ENCODE results near the gene IL1A.

IL1A gene

GRCh38 chr2:112758711-112759110 lies 25.6 kb downstream of the IL1A start:
- no peak for DNase-seq
- H3K27me3 ChIP-seq (ENCODE audit: insufficient read depth, low read depth, severe bottlenecking) = no peaks in the 10 kb centered on the region
- H3K4me3 ChIP-seq (ENCODE audit: low read depth, low read length) = no peak overlapping the region
- H3K27ac ChIP-seq = no peak overlapping the region
- H3K36me3 ChIP-seq = peaks cover 82% of the 10 kb centered on the region
- no peak for TF ChIP-seq CTCF (IDR thresholded peaks at IDR 0.05; ENCODE audit: low read depth, low read length)
- H3K9me3 ChIP-seq (ENCODE audit: severe bottlenecking) = no peaks in the 10 kb centered on the region

GRCh38 chr2:112757265-112757664 lies 27.0 kb downstream of the IL1A start:
- H3K36me3 ChIP-seq = peaks cover 88% of the 10 kb centered on the region
- no peak for TF ChIP-seq CTCF (IDR thresholded peaks at IDR 0.05; ENCODE audit: low read depth, low read length)
- DNase-seq = no peak

GRCh38 chr2:112756207-112756606 lies 28.1 kb downstream of the IL1A start:
- no peaks in the 10 kb centered on the region for H3K9me3 ChIP-seq (ENCODE audit: severe bottlenecking)
- peaks cover 90% of the 10 kb centered on the region for H3K36me3 ChIP-seq
- no peak overlapping the region for H3K4me3 ChIP-seq (ENCODE audit: low read depth, low read length)
- H3K27me3 ChIP-seq (ENCODE audit: insufficient read depth, low read depth, severe bottlenecking) = no peaks in the 10 kb centered on the region
- H3K27ac ChIP-seq = no peak overlapping the region
- no peak for DNase-seq
- TF ChIP-seq CTCF (IDR thresholded peaks at IDR 0.05; ENCODE audit: low read depth, low read length) = no peak

More at GRCh38 chr2:112757265-112757664, 27.0 kb downstream of the IL1A start:
- no peaks in the 10 kb centered on the region for H3K9me3 ChIP-seq (ENCODE audit: severe bottlenecking)
- H3K4me3 ChIP-seq (ENCODE audit: low read depth, low read length) = no peak overlapping the region
- H3K27me3 ChIP-seq (ENCODE audit: insufficient read depth, low read depth, severe bottlenecking) = no peaks in the 10 kb centered on the region
- no peak overlapping the region for H3K27ac ChIP-seq

- no peak for DNase-seq
- Histone ChIP-seq H3K9me3 (ENCODE audit: severe bottlenecking) (no peaks in the 10 kb centered on the region), H3K4me3 (ENCODE audit: low read depth, low read length) (no peak overlapping the region), H3K27ac (no peak overlapping the region), H3K36me3 (peaks cover 87% of the 10 kb centered on the region), H3K27me3 (ENCODE audit: insufficient read depth, low read depth, severe bottlenecking) (no peaks in the 10 kb centered on the region)
- TF ChIP-seq CTCF (IDR thresholded peaks at IDR 0.05; ENCODE audit: low read depth, low read length) = no peak
Observed at GRCh38 chr2:112755444-112755843, 28.8 kb downstream of the IL1A start.

GRCh38 chr2:112754564-112754963 lies 29.7 kb downstream of the IL1A start:
- Histone ChIP-seq H3K27me3 (ENCODE audit: insufficient read depth, low read depth, severe bottlenecking) (no peaks in the 10 kb centered on the region), H3K4me3 (ENCODE audit: low read depth, low read length) (no peak overlapping the region), H3K27ac (no peak overlapping the region), H3K36me3 (peaks cover 87% of the 10 kb centered on the region), H3K9me3 (ENCODE audit: severe bottlenecking) (no peaks in the 10 kb centered on the region)
- no peak for TF ChIP-seq CTCF (IDR thresholded peaks at IDR 0.05; ENCODE audit: low read depth, low read length)
- no peak for DNase-seq

- H3K4me3 ChIP-seq (ENCODE audit: low read depth, low read length) = no peak overlapping the region
- no peak overlapping the region for H3K27ac ChIP-seq
- no peak for TF ChIP-seq CTCF (IDR thresholded peaks at IDR 0.05; ENCODE audit: low read depth, low read length)
- H3K36me3 ChIP-seq = peaks cover 82% of the 10 kb centered on the region
- no peaks in the 10 kb centered on the region for H3K9me3 ChIP-seq (ENCODE audit: severe bottlenecking)
- DNase-seq = no peak
- H3K27me3 ChIP-seq (ENCODE audit: insufficient read depth, low read depth, severe bottlenecking) = no peaks in the 10 kb centered on the region
Observed at GRCh38 chr2:112752667-112753066, 31.6 kb downstream of the IL1A start.

All from WERI-Rb-1 (cell line).